SK-N-SH (cell line): ENCODE results near the gene AXIN1. TPM values are rescaled to one million over a fixed set of nuclear protein-coding genes. Genes with fewer than 3 reads are reported as not detected.

Source experiments
- CTCF ChIA-PET: fragments of 300-600, 350-600 bp; formaldehyde crosslinking; extraction: SDS; loops from one replicate; lab custom pipeline; 2021; lab: Yijun Ruan, JAX
- POLR2A ChIA-PET: fragments of 350-600 bp; sonication (Branson Sonifier 250); formaldehyde crosslinking; extraction: SDS; loops from one replicate; lab custom pipeline; 2020; ENCODE audit warnings: antibody characterized with exemption, inconsistent platforms; lab: Yijun Ruan, JAX
- DNase-seq: peaks from one replicate; pipeline ENCODE4 v3.0.0; 2012
- H2AFZ ChIP-seq: fragments of 200-600 bp; sonication (generic); 2 replicates; pipeline ENCODE4 v1.8.1; 2016; ENCODE audit warnings: antibody characterized with exemption, mild to moderate bottlenecking, low read depth
- H3F3A ChIP-seq: fragments of 200-600 bp; sonication (generic); replicated peaks from 2 replicates; pipeline ENCODE3; 2016; ENCODE audit warnings: antibody characterized with exemption, mild to moderate bottlenecking; ENCODE audit not compliant: insufficient read depth
- H3K27ac ChIP-seq, 2 experiments: fragments of 200-500 bp in 1 of 2; fragments of 200-600 bp in 1 of 2; sonication (Bioruptor generic) in 1 of 2; sonication (generic), shearing (Covaris generic) in 1 of 2; 2 replicates each; pipeline versions ENCODE4 v1.5.1 to v1.6.1; 2014 to 2016; ENCODE audit warnings: low read depth in 2 of 2, inconsistent platforms in 1 of 2, low read length in 1 of 2, mild to moderate bottlenecking in 1 of 2, mixed read lengths in 1 of 2
- H3K27me3 ChIP-seq: fragments of 200-600 bp; sonication (generic), shearing (Covaris generic); 2 replicates; pipeline ENCODE4 v1.6.1; 2016; ENCODE audit warnings: mixed run types; ENCODE audit not compliant: insufficient read depth
- H3K36me3 ChIP-seq, 2 experiments: fragments of 200-500 bp in 1 of 2; fragments of 200-600 bp in 1 of 2; sonication (Bioruptor generic) in 1 of 2; sonication (generic) in 1 of 2; replicated peaks in 1 of 2; 2 replicates each; pipeline versions ENCODE3 to v1.5.1; 2014 to 2016; ENCODE audit warnings: low read length in 1 of 2, mild to moderate bottlenecking in 1 of 2; ENCODE audit not compliant: insufficient read depth in 2 of 2, control insufficient read depth in 1 of 2
- H3K4me1 ChIP-seq, 2 experiments: fragments of 200-500 bp in 1 of 2; fragments of 200-600 bp in 1 of 2; sonication (Bioruptor generic) in 1 of 2; sonication (generic), shearing (Covaris generic) in 1 of 2; 2 replicates each; pipeline versions ENCODE4 v1.5.1 to v1.6.1; 2014 to 2016; ENCODE audit warnings: low read depth in 1 of 2, low read length in 1 of 2, mixed run types in 1 of 2; ENCODE audit not compliant: insufficient read depth in 2 of 2, control insufficient read depth in 1 of 2
- H3K4me2 ChIP-seq: fragments of 200-600 bp; sonication (generic), shearing (Covaris generic); 2 replicates; pipeline ENCODE4 v1.6.1; 2017; ENCODE audit warnings: mixed run types
- H3K4me3 ChIP-seq, 2 experiments: fragments of 200-500 bp in 1 of 2; fragments of 200-600 bp in 1 of 2; sonication (Bioruptor generic) in 1 of 2; sonication (generic), shearing (Covaris generic) in 1 of 2; 2 replicates each; pipeline versions ENCODE4 v1.5.1 to v1.8.1; 2014 to 2016; ENCODE audit warnings: low read depth in 2 of 2, inconsistent platforms in 1 of 2, low read length in 1 of 2, mild to moderate bottlenecking in 1 of 2, mixed read lengths in 1 of 2, moderate library complexity in 1 of 2
- H3K79me2 ChIP-seq: fragments of 200-600 bp; sonication (generic); 2 replicates; pipeline ENCODE4 v1.8.1; 2017; ENCODE audit warnings: mild to moderate bottlenecking; ENCODE audit not compliant: insufficient read depth
- H3K9ac ChIP-seq: fragments of 200-600 bp; sonication (generic); 2 replicates; pipeline ENCODE4 v1.6.1; 2017; ENCODE audit warnings: mixed run types
- H3K9me2 ChIP-seq: fragments of 200-600 bp; sonication (generic); 2 replicates; pipeline ENCODE4 v1.6.1; 2017; ENCODE audit warnings: mixed run types
- H3K9me3 ChIP-seq: fragments of 200-600 bp; sonication (generic); 2 replicates; pipeline ENCODE4 v1.6.1; 2017; ENCODE audit warnings: mixed run types, mild to moderate bottlenecking, moderate library complexity
- H4K20me1 ChIP-seq: fragments of 200-600 bp; sonication (generic); 2 replicates; pipeline ENCODE4 v1.6.1; 2017; ENCODE audit warnings: mild to moderate bottlenecking, mixed run types; ENCODE audit not compliant: insufficient read depth
- CHD2 ChIP-seq: fragments of 150-350 bp; IDR thresholded peaks from 2 replicates; pipeline ENCODE4 v1.6.1; 2018; ENCODE audit warnings: low read length; ENCODE audit not compliant: partially characterized antibody
- CTCF ChIP-seq: fragments of 200-600 bp; sonication (generic); IDR thresholded peaks from 2 replicates; pipeline ENCODE4 v1.6.1; 2017; ENCODE audit warnings: antibody characterized with exemption, mild to moderate bottlenecking, moderate library complexity
- ELF1 ChIP-seq: IDR thresholded peaks from 2 replicates; pipeline ENCODE4 v1.4.0; 2012
- EP300 ChIP-seq, 2 experiments: IDR thresholded peaks; 2 replicates each; pipeline versions ENCODE4 v1.4.0 to v1.6.1; 2012; ENCODE audit warnings: borderline replicate concordance in 1 of 2, low read depth in 1 of 2, low read length in 1 of 2
- FOXJ3 ChIP-seq: sonication (generic); formaldehyde crosslinking; IDR thresholded peaks from 2 replicates; pipeline ENCODE4 v1.5.1; 2020; ENCODE audit warnings: mild to moderate bottlenecking, missing genetic modification reagents
- FOXM1 ChIP-seq: IDR thresholded peaks from 2 replicates; pipeline ENCODE4 v1.4.0; 2012; ENCODE audit warnings: low read depth, mild to moderate bottlenecking
- GATA2 ChIP-seq: sonication (generic); formaldehyde crosslinking; IDR thresholded peaks from 2 replicates; pipeline ENCODE4 v1.5.0; 2020; ENCODE audit warnings: mild to moderate bottlenecking, missing genetic modification reagents
- MEF2A ChIP-seq: IDR thresholded peaks from 2 replicates; pipeline ENCODE4 v1.4.0; 2012; ENCODE audit warnings: low read depth, borderline replicate concordance
- NRF1 ChIP-seq: IDR thresholded peaks from 2 replicates; pipeline ENCODE4 v1.6.1; 2012; ENCODE audit warnings: low read depth, mild to moderate bottlenecking, low read length
- RAD21 ChIP-seq: IDR thresholded peaks from 2 replicates; pipeline ENCODE4 v1.6.1; 2012; ENCODE audit warnings: mild to moderate bottlenecking, low read length
- REST ChIP-seq: IDR thresholded peaks from 2 replicates; pipeline ENCODE4 v1.6.1; 2012; ENCODE audit warnings: mild to moderate bottlenecking, low read depth, low read length, moderate library complexity
- RFX5 ChIP-seq: IDR thresholded peaks from 2 replicates; pipeline ENCODE4 v1.6.1; 2012; ENCODE audit warnings: mild to moderate bottlenecking, improper control_type of control experiment, low read length
- SIN3A ChIP-seq: IDR thresholded peaks from 2 replicates; pipeline ENCODE4 v1.6.1; 2012; ENCODE audit warnings: low read depth, mild to moderate bottlenecking, low read length, moderate library complexity, borderline replicate concordance
- SMC3 ChIP-seq: IDR thresholded peaks from 2 replicates; pipeline ENCODE4 v1.6.1; 2012; ENCODE audit warnings: low read depth, low read length, improper control_type of control experiment
- TCF12 ChIP-seq: IDR thresholded peaks from 2 replicates; pipeline ENCODE4 v1.4.0; 2012
- TEAD4 ChIP-seq: IDR thresholded peaks from 2 replicates; pipeline ENCODE4 v1.4.0; 2012; ENCODE audit warnings: mild to moderate bottlenecking, borderline replicate concordance; ENCODE audit not compliant: insufficient read depth
- USF1 ChIP-seq: IDR thresholded peaks from 2 replicates; pipeline ENCODE4 v1.4.0; 2012; ENCODE audit warnings: low read depth, borderline replicate concordance
- WGBS: methylation state at CpG from one replicate; pipeline ENCODE4 v1.1.6; 2017; ENCODE audit warnings: low lambda C conversion rate; 5-methylcytosine and 5-hydroxymethylcytosine counted together
- polyA plus RNA-seq, 3 experiments: library from polyadenylated mRNA; depleted of rRNA; stranded (reverse); fragments of >200 nt; gene quantifications; 2 replicates each; pipeline ENCODE4 v1.2.3, GENCODE V29; 2012

Gene AXIN1
- polyA plus RNA-seq, 1 of the 3 experiments (the other 2 are of a cell fraction), result 19.9 TPM

GRCh38 chr16:361872-362701 is 9.6 kb upstream of the AXIN1 start:
- no peaks in the 10 kb centered on the region for H3K9me2 ChIP-seq
- no peak overlapping the region for H3K4me2 ChIP-seq
- TF ChIP-seq RAD21, result peak; percentile 93
- TF ChIP-seq SIN3A, result no peak
- TF ChIP-seq MEF2A, result no peak
- TF ChIP-seq SMC3, result peak; percentile 69
- TF ChIP-seq CHD2, result no peak
- peak; percentile 69 for TF ChIP-seq CTCF
- no peak for TF ChIP-seq REST
- no peak for TF ChIP-seq NRF1
- TF ChIP-seq, all 33 proteins: peak for 3
- peaks cover 0 to under 1% of the 10 kb centered on the region in 2 experiments for H3K36me3 ChIP-seq
- no peak overlapping the region for H3K4me3 ChIP-seq
- no peaks in the 10 kb centered on the region for H3K9me3 ChIP-seq
- H4K20me1 ChIP-seq, result no peaks in the 10 kb centered on the region
- no peak overlapping the region for H2AFZ ChIP-seq
- DNase-seq, result peak; percentile 90
- ChIA-PET POLR2A (interaction anchor here (1.0 kb wide), 1 partner anchor 9 kb away, joined by 3 read pairs; the partner anchor contains the start of gene AXIN1), CTCF (interaction anchor here (0.6 to 4.8 kb wide), 50 partner anchors 8 to 323 kb away, joined by 3 to 74 read pairs (median 5); partner anchors contain the start of genes ARHGDIG, AXIN1, FAM234A and HBM)
- H3K27me3 ChIP-seq, result no peaks in the 10 kb centered on the region
- WGBS, result 47% methylated on average over 18 of the region's 30 CpGs
- no peak overlapping the region for H3K9ac ChIP-seq
- no peak overlapping the region for H3K27ac ChIP-seq
- H3F3A ChIP-seq, result peaks cover 8% of the 10 kb centered on the region
- no peaks in the 10 kb centered on the region for H3K79me2 ChIP-seq
- H3K4me1 ChIP-seq, result peaks cover 0 to 18% of the 10 kb centered on the region in 2 experiments; a peak in 1 of 4 replicates

- Histone ChIP-seq H3F3A (peaks cover 5% of the 10 kb centered on the region), H3K9ac (no peak overlapping the region), H3K27ac (no peak overlapping the region), H3K4me3 (no peak overlapping the region), H3K4me1 (peaks cover 0 to 18% of the 10 kb centered on the region in 2 experiments; a peak in 1 of 4 replicates), H4K20me1 (no peaks in the 10 kb centered on the region), H3K79me2 (no peaks in the 10 kb centered on the region), H3K27me3 (no peaks in the 10 kb centered on the region), H3K36me3 (no peaks in the 10 kb centered on the region), H3K4me2 (no peak overlapping the region), H3K9me2 (no peaks in the 10 kb centered on the region), H3K9me3 (no peaks in the 10 kb centered on the region), H2AFZ (no peak overlapping the region)
- WGBS, result 80% methylated on average over 19 of the region's 30 CpGs
- no peak for DNase-seq
- CTCF ChIA-PET, result interaction anchor here (0.7 to 4.8 kb wide), 31 partner anchors 9 to 297 kb away, joined by 3 to 74 read pairs (median 7); partner anchors contain the start of genes ARHGDIG, AXIN1, FAM234A and HBM
- POLR2A ChIA-PET, result interaction anchor here (1.0 kb wide), 1 partner anchor 8 kb away, joined by 3 read pairs; the partner anchor contains the start of gene AXIN1
- TF ChIP-seq GATA2 (no peak), EP300 (IDR thresholded peaks at IDR 0.05; ENCODE audit: borderline replicate concordance in 1 of 2, low read depth in 1 of 2, low read length in 1 of 2) (no peak), TEAD4 (no peak), USF1 (no peak), ELF1 (no peak), TCF12 (no peak), FOXJ3 (CRISPR knock-in tag) (no peak), FOXM1 (no peak), RFX5 (no peak), SIN3A (no peak), MEF2A (no peak)
Observed at GRCh38 chr16:361341-361871, 8.9 kb upstream of the AXIN1 start.
